Kidney glomerular epithelial cell (primary cell): ENCODE measurements around the gene HTR4.

Experiments used
- DNase-seq: peaks from one replicate; lab custom pipeline; 2025; lab: John Stamatoyannopoulos, UW

HTR4 gene

GRCh38 chr5:148663509-148663908, 9.2 kb upstream of the HTR4 start:
- no peak for DNase-seq

- DNase-seq = no peak
Measured at GRCh38 chr5:148660346-148660660, 6.0 kb upstream of the HTR4 start.

GRCh38 chr5:148659641-148660345, 5.5 kb upstream of the HTR4 start:
- DNase-seq = no peak

- DNase-seq = no peak
Measured at GRCh38 chr5:148653291-148653835, 964 bp downstream of the HTR4 start.

GRCh38 chr5:148651528-148651927, 2.8 kb downstream of the HTR4 start:
- no peak for DNase-seq

- no peak for DNase-seq
Measured at GRCh38 chr5:148645527-148645926, 8.8 kb downstream of the HTR4 start.

- DNase-seq = no peak
Measured at GRCh38 chr5:148641735-148642134, 12.6 kb downstream of the HTR4 start.

- no peak for DNase-seq
Measured at GRCh38 chr5:148640471-148640870, 13.9 kb downstream of the HTR4 start.

GRCh38 chr5:148639081-148639480, 15.2 kb downstream of the HTR4 start:
- DNase-seq = no peak

- no peak for DNase-seq
Measured at GRCh38 chr5:148636353-148636752, 18.0 kb downstream of the HTR4 start.

- DNase-seq = no peak
Measured at GRCh38 chr5:148635321-148636083, 18.8 kb downstream of the HTR4 start.

GRCh38 chr5:148633067-148633377, 21.3 kb downstream of the HTR4 start:
- no peak for DNase-seq

- no peak for DNase-seq
Measured at GRCh38 chr5:148632255-148633066, 21.9 kb downstream of the HTR4 start.

GRCh38 chr5:148626986-148627385, 27.3 kb downstream of the HTR4 start:
- no peak for DNase-seq

GRCh38 chr5:148626081-148626613, 28.2 kb downstream of the HTR4 start:
- DNase-seq = no peak

- DNase-seq = no peak
Measured at GRCh38 chr5:148625250-148625649, 29.1 kb downstream of the HTR4 start.

GRCh38 chr5:148623741-148624140, 30.6 kb downstream of the HTR4 start:
- peak; percentile 56 for DNase-seq

- DNase-seq = no peak
Measured at GRCh38 chr5:148623101-148623500, 31.2 kb downstream of the HTR4 start.

- DNase-seq = no peak
Measured at GRCh38 chr5:148620696-148621095, 33.6 kb downstream of the HTR4 start.

- DNase-seq = no peak
Measured at GRCh38 chr5:148620091-148620490, 34.2 kb downstream of the HTR4 start.

GRCh38 chr5:148619484-148619883, 34.8 kb downstream of the HTR4 start:
- DNase-seq = no peak

GRCh38 chr5:148615644-148616275, 38.6 kb downstream of the HTR4 start:
- no peak for DNase-seq
